ENCODE results near the gene MYOF. TPM values are rescaled to one million over a fixed set of nuclear protein-coding genes. Genes with fewer than 3 reads are reported as not detected.

The MYOF gene, protein sequence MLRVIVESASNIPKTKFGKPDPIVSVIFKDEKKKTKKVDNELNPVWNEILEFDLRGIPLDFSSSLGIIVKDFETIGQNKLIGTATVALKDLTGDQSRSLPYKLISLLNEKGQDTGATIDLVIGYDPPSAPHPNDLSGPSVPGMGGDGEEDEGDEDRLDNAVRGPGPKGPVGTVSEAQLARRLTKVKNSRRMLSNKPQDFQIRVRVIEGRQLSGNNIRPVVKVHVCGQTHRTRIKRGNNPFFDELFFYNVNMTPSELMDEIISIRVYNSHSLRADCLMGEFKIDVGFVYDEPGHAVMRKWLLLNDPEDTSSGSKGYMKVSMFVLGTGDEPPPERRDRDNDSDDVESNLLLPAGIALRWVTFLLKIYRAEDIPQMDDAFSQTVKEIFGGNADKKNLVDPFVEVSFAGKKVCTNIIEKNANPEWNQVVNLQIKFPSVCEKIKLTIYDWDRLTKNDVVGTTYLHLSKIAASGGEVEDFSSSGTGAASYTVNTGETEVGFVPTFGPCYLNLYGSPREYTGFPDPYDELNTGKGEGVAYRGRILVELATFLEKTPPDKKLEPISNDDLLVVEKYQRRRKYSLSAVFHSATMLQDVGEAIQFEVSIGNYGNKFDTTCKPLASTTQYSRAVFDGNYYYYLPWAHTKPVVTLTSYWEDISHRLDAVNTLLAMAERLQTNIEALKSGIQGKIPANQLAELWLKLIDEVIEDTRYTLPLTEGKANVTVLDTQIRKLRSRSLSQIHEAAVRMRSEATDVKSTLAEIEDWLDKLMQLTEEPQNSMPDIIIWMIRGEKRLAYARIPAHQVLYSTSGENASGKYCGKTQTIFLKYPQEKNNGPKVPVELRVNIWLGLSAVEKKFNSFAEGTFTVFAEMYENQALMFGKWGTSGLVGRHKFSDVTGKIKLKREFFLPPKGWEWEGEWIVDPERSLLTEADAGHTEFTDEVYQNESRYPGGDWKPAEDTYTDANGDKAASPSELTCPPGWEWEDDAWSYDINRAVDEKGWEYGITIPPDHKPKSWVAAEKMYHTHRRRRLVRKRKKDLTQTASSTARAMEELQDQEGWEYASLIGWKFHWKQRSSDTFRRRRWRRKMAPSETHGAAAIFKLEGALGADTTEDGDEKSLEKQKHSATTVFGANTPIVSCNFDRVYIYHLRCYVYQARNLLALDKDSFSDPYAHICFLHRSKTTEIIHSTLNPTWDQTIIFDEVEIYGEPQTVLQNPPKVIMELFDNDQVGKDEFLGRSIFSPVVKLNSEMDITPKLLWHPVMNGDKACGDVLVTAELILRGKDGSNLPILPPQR (N-terminal part only)
- 82.5 TPM for total RNA-seq
- long read RNA-seq, partial matches to known transcripts: 38 of 48 reads
- long read RNA-seq, other reads (novel, unspliced or antisense): 7 of 48 reads

DNA sequence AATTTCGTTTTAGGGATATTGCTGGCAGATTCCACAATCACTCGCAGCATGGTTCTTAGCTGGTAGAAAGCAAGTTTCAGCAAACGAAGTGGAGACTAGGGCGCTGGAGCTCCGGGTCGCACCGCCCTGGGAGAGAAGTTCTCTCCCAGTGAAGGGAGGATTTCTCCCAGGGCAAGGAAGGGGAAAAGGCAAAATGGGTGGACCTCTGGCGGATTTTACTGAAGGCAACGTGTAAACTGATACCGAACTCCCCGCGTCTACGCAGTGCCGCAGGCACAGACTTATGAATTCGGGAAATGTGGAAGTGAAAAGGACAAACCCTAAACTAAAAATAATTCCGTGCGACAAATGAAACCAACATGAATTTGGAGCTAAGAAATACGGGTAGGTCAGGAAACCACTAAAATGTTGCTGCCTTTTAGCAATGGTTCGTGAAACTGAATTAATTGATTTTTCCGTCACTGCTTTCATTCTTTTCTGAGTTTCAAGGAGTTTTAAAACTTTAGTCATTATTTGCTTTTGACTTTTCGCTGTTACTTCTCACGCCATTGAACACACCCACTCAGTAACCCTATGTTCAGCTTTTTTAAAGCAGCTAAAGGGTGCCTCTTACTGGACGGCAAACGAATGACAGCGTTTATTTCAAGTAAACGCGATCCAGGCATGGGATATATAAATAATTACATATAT lies at the start of gene MYOF:
Gene MYOF (minus strand): TSS at position 190 of the 690 bp plus-strand sequence. CDS start 140 bp downstream, at position 50.
- no peak for DNase-seq (ENCODE audit: low spot score)
- intact Hi-C loops (cut with DNase I): loop anchor here (1.0 kb wide), 2 partner anchors 45 to 106 kb away; no protein-coding TSS in a partner anchor

DNA sequence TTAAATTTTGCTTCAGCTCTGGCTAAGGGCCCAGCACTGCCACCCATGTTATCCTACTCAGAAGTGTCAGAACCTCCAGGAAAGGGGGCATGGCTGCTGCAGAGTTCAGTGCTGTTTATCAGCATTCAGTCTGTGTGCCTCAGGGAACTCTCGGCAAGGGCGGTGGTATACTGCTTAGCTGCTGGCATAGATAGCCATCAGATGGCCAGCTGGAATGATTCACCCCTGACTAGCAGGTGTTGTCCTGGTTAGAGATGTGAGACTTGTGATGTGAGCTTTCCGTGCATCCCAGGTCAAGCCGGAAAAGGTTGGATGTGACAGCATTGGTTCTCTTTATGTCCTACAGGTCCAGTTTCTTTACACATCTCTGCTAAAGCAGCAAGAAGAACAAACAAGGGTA lies 36.4 kb upstream of the MYOF start:
- DNase-seq (ENCODE audit: low spot score): no peak
- intact Hi-C loops (cut with DNase I): no loop called here

DNA sequence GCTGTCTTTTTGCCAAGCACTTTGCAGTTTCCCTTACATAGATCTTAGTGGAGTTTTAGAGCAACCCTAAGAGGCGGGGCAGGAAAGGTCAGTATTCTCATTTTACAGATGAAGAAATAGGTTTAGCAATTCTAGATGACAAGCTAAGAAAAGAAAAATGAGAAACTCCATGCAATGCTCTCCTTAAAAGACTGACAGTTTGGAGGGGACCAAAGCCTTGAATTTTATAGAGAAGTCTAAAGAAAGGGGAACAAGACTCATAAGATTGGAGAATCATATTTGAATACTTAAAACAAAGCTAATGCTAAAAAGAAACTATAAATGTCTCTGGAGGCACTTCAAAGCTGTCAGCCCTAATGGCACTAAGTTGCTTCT lies 33.9 kb upstream of the MYOF start:
- DNase-seq (ENCODE audit: low spot score): no peak
- intact Hi-C loops (cut with DNase I): no loop called here

DNA sequence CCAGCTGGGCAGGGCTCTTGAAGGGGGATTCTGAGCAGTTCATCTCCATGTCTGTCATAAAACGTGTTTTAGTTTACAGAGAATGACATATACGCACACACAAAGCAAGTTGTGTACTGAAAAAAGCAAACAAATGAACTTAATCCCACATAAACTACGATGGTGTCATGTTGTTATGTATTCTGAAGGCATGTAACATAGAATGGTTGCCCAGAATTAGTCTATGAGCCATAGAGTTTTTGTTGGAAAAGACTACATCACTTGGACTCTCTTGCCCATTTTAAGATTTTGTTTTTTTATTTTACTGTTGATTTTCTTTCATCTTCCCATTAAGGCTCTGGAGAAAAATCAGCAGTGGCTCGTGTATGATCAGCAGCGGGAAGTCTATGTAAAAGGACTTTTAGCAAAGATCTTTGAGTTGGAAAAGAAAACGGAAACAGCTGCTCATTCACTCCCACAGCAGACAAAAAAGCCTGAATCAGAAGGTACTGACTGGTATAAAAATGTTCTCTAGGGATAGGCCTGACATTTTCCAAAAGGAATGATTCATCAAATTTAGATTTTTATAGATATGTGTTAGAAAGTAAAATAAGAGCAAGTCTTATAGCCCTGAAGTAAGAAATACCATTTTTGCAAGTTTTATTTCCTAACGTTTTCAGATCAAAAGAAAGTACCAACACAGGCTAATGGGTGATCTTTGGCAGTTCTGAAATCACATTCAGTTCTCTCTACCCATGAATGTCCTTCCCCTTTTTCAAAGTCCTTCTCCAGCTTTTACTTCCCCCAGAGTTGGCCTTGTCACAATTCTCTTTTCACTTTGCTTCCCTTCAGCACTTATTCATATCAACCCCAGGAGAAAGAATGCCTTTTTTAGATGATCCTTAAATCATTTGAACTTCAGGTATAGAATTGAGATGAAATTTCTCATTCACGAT lies 33.2 kb upstream of the MYOF start:
- intact Hi-C loops (cut with DNase I): no loop called here
- DNase-seq (ENCODE audit: low spot score): no peak

DNA sequence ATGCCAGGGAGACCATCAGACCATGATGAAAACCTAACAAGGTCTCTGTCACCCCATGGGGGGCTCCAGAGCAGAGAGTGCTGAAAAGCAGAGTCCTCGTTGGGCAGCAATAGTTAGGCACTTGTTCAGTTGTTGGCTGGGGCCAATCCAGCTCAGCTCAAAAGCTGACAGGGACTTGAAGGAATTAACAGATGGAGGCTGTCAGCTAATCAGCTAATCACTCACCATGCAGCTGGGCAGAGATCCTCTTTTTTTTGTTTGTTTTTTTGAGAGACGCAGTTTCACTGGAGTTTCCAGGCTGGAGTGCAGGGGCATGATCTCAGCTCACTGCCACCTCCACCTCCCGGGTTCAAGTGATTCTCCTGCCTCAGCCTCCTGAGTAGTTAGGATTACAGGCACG lies 32.4 kb upstream of the MYOF start:
- intact Hi-C loops (cut with DNase I): no loop called here

DNA sequence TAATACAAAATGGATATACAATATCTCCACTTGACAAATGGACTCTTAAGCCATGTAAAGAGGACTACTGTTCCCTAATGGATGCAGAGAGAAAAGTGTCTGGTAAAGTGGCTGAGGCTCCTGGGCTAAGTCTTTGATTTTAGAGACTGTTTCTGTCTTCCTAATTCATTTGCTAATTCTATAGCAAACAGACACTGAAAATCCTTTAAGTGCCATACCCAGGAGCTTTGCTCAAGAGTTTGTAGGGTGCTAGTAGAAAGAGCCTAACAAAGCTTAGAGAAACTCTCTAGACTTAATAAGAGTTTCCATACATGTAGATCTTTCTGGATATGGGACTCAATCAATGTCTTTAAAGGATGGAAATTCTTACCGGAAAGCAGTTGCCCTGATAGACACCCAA lies 31.0 kb upstream of the MYOF start:
- intact Hi-C loops (cut with DNase I): no loop called here

More for the DNA sequence above, 32.4 kb upstream of the MYOF start:
- DNase-seq (ENCODE audit: low spot score): no peak

DNA sequence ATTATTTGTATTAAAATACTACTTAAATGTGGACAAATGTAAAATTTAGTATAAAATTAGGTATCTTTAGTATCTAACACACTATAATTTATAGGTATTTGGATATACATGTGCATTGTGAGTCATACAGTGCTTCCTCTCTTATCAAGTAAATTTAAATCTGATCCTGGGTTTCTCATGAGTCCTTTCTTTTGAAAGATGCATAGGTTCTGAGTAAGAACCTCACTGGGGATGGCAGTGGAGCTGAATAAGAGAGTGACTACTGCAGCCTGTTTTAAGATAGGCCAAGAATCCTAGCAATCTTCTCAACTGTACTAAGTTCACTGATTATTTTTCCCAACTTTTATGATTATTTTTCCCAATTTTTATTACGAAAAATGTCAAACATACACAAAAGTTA lies 30.4 kb upstream of the MYOF start:
- intact Hi-C loops (cut with DNase I): no loop called here

More for the DNA sequence above, 31.0 kb upstream of the MYOF start:
- no peak for DNase-seq (ENCODE audit: low spot score)

DNA sequence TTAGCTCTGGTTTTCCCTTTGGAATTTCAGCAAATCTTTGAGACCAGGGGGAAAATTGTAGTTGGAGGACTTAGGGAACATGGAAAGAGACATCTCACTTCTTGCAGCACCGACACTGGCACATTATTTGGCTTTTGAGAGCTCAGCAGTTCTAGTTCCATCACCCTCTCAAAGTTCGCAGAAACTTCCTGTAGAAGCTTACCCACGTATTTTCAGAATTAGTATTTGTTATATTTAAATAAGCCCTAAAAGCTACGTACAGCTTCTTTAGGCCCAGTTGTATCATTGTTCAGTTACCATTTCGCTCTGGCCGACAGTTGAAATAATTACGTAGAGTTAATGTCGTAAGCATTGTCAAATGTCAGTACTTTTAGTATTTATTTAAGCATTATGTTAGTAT lies 27.7 kb upstream of the MYOF start:
- no peak for DNase-seq (ENCODE audit: low spot score)
- intact Hi-C loops (cut with DNase I): no loop called here

More for the DNA sequence above, 30.4 kb upstream of the MYOF start:
- no peak for DNase-seq (ENCODE audit: low spot score)

DNA sequence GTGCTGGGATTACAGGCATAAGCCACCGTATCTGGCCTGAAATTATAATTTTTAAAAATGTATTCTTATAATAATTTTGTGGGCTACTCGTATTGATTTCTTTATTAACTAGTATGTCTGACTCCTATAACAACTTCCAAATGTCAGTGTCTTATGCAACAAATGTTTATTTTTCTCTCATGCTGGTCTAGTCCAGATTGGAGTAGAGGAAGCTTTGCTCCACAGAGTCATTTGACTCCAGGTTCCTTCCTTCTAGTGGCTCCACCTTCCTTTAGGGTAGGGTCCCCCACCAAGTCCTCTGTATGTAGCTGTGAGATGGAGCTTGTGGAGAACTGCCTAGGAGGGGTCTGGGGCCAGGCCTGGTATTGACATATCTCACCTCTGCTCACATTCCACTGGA lies 22.9 kb upstream of the MYOF start:
- no peak for DNase-seq (ENCODE audit: low spot score)
- intact Hi-C loops (cut with DNase I): no loop called here

DNA sequence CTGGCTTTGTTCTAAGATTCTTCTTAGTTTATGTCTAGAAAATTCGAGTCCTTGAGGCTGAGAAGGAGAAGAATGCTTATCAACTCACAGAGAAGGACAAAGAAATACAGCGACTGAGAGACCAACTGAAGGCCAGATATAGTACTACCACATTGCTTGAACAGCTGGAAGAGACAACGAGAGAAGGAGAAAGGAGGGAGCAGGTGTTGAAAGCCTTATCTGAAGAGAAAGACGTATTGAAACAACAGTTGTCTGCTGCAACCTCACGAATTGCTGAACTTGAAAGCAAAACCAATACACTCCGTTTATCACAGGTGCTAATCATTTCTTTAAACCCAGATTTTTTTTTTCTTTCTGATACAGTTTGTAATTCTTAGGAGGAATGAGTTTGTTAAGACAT lies 20.9 kb upstream of the MYOF start:
- DNase-seq (ENCODE audit: low spot score): no peak
- intact Hi-C loops (cut with DNase I): no loop called here

DNA sequence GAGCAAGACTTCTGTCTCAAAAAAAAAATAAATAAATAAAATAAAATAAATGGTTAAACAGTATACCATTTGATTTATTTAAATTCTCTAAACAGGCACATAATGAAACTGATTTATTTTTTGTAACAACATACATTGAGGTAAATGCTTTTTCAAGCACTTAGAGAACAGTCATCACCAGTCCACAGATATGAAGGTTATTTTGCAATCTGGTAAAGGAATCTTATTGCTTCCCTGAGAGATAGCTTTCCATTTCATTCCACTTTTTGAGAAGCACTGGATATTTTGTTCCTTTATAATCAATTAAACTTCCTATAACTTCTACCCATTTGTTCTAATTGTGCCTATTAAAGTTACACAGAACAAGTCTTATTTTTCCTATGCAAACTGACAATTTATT lies 19.5 kb upstream of the MYOF start:
- intact Hi-C loops (cut with DNase I): no loop called here
- no peak for DNase-seq (ENCODE audit: low spot score)

DNA sequence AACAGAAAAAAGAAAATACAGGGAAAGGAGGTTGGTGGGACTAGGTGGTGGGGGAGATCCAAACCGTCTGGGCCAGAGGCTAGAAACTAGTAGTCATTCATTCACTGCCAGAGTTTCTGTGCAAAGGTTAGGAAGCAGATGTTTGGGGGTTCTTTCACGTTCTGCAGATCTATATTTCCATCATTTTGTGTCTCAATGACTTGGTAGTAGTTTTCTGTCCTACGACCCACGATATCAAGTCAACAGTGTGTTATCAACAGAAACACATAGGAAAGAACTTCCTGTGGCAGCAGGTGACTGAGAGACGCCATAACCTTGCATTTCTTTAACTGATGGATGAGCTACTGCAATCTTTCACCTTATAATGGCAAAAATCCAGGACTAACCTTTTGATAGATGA lies 16.0 kb upstream of the MYOF start:
- intact Hi-C loops (cut with DNase I): no loop called here
- no peak for DNase-seq (ENCODE audit: low spot score)

DNA sequence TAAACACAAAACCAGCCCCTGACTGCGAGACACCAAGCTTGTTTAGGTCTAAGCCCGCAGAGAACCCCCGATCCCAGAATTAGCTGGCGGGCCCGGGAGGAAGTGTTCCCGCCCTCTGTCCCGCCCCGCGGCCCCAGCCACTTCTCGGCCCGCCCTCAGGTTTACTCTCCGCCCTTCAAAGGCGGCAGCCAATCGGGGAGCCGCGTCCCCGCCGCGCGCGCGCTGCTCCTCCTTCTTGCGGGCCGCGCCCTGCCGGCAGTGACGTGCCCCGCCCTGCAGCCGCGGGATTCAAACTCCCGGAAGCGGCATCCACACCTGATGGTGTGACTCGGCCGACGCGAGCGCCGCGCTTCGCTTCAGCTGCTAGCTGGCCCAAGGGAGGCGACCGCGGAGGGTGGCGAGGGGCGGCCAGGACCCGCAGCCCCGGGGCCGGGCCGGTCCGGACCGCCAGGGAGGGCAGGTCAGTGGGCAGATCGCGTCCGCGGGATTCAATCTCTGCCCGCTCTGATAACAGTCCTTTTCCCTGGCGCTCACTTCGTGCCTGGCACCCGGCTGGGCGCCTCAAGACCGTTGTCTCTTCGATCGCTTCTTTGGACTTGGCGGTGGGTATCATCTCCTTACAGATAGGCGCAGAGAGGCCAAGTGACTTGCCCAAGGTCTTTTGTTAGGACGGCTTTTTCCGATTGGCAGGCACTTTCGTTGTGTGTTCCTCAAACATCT lies 14.3 kb upstream of the MYOF start, which contains the start of gene CEP55:
Gene CEP55 (plus strand): TSS at position 291 of the 720 bp plus-strand sequence. CDS start 3,440 bp downstream, outside the sequence.
- DNase-seq (ENCODE audit: low spot score): peak; percentile 99
- intact Hi-C loops (cut with DNase I): no loop called here

DNA sequence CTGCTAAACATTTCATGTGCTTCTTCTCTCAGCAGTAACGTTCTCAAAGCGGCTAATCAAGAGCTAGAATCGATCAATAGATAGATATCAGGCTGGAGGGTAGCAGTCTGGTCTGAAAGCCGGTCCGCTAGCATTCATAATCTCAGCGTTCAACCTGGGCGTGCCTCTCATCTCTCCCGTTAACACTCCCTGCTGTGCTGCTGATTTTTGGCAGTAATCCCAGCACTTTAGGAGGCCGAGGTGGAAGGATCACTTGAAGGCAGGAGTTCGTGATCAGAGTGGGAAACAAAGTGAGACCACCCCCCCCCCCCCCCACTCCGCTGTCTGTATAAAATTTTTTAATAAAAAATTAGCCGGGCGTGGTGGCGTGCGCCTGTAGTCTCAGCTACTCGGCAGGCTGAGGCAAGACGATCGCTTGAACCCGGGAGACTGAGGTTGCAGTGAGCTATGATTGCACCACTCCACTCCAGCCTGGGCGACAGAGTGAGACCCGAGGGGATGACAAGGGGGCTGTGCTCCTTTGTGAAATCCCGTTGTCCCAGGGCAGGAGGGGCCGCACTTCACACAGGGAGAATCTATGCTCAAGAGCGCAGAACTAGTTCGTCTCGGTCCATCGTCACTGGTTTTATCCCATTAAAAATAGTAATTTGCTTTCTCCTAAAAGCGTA lies 13.7 kb upstream of the MYOF start:
- intact Hi-C loops (cut with DNase I): no loop called here
- no peak for DNase-seq (ENCODE audit: low spot score)

DNA sequence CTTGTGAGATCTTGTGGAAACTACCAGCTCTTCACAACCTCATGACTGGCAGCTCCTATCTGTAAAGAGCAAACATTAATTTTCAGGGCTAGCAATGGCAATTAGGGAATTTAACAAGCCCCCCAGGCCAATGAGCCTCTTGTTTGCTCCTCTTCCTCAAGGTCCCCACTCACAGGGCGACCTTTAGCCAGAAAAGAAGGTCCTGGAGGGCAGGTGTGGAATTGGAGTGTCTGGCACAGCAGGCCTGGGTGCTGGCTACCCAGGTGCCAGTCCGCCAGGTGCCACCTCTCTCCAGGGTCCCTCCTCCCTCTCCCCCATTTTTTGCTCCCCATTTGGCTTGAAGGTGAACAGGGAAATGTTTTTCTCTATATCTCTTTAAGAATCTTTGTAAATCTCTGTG lies 12.4 kb upstream of the MYOF start:
- intact Hi-C loops (cut with DNase I): no loop called here
- no peak for DNase-seq (ENCODE audit: low spot score)

DNA sequence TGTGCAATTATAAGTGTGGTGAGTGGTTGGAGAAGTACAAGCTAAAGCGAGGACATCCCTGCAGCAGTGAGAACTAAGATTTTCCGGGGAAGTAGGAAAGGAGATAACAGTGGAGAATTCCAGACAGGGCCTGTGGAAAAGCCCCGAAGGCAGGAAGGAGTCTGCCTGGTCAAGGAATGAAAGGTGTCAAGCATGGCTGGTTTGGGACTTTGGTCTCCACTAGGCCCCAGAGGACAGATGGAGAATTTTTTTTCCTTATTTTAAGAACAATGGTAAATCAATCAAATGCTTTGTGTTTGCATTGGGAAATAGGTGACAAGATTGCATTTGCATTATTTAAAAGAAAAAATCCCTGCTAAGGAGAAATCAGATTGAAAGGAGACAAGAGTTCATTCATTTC lies 11.0 kb upstream of the MYOF start:
- no peak for DNase-seq (ENCODE audit: low spot score)
- intact Hi-C loops (cut with DNase I): no loop called here

DNA sequence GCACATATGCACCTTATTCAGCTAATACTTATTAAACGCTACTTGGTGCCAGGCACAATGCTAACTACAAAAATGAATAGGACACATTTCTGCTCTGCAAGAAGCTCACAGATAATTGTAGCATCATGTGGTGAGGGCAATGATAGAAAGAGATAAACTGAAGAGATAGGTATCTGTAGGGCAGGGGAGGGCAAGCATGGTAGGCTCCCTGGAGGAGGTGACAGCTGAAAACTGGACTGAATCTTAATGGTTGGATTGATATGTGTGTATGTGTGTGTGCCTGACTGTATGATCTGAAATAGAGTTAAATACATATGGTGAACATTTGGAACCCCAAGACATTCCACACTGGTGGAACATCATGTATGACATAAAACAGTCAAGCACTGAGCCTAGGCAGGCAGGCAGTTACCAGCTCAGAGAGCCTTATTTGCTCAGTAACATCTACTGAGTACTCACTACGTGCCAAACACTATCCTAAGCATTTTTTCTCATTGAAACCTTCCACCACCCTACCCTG lies 9.5 kb upstream of the MYOF start:
- intact Hi-C loops (cut with DNase I): no loop called here
- no peak for DNase-seq (ENCODE audit: low spot score)
